Measurements from ENCODE around the gene AMPD1.

AMPD1 gene

GRCh38 chr1:114729782-114730181, 34.4 kb upstream of the AMPD1 start:
- H3K4me1 ChIP-seq (ENCODE audit: control insufficient read depth, low read depth, low read length): no peaks in the 10 kb centered on the region
- peaks cover 2% of the 10 kb centered on the region for H3K79me1 ChIP-seq (ENCODE audit: low read length)
- H3K79me2 ChIP-seq (ENCODE audit: control insufficient read depth, insufficient read depth, low read length): peaks cover 4% of the 10 kb centered on the region
- no peak overlapping the region for H4K8ac ChIP-seq (ENCODE audit: low read depth, low read length)
- DNase-seq: no peak
- no peak overlapping the region for H3K9ac ChIP-seq (ENCODE audit: low read length)
- H3K56ac ChIP-seq (ENCODE audit: low read length): no peak overlapping the region
- no peak overlapping the region for H3K4ac ChIP-seq (ENCODE audit: low read depth, low read length)
- no peak overlapping the region for H2BK15ac ChIP-seq (replicated peaks; ENCODE audit: low read depth)
- no peaks in the 10 kb centered on the region for H3K27me3 ChIP-seq (ENCODE audit: insufficient read depth, low read length, poor library complexity)
- peaks cover 11% of the 10 kb centered on the region for H3K36me3 ChIP-seq (ENCODE audit: control insufficient read depth, insufficient read depth, low read length)
- no peak overlapping the region for H2AK5ac ChIP-seq (ENCODE audit: low read length)
- WGBS (ENCODE audit: extremely low coverage, insufficient coverage, low lambda C conversion rate): no CpG with 5 or more reads among the region's 1 CpG
- H4K5ac ChIP-seq (ENCODE audit: low read length): no peak overlapping the region
- no peak overlapping the region for H3K4me2 ChIP-seq (ENCODE audit: low read length)
- no peak overlapping the region for H2BK120ac ChIP-seq (ENCODE audit: low read depth, low read length)
- no peak overlapping the region for H3K4me3 ChIP-seq (ENCODE audit: low read length)
- no peak overlapping the region for H3K27ac ChIP-seq (ENCODE audit: low read depth, low read length)
- H3K18ac ChIP-seq (ENCODE audit: low read length): no peak overlapping the region
- no peak overlapping the region for H3K23ac ChIP-seq (ENCODE audit: low read length)
- no peak overlapping the region for H2BK5ac ChIP-seq (ENCODE audit: low read length)

- no CpG with 5 or more reads among the region's 2 CpGs for WGBS (ENCODE audit: extremely low coverage, insufficient coverage, low lambda C conversion rate)
- H3K9ac ChIP-seq (ENCODE audit: low read length): no peak overlapping the region
- H2BK5ac ChIP-seq (ENCODE audit: low read length): no peak overlapping the region
- H2BK15ac ChIP-seq (replicated peaks; ENCODE audit: low read depth): no peak overlapping the region
- H3K79me1 ChIP-seq (ENCODE audit: low read length): peaks cover 2% of the 10 kb centered on the region
- no peak overlapping the region for H3K4me2 ChIP-seq (ENCODE audit: low read length)
- no peak overlapping the region for H3K27ac ChIP-seq (ENCODE audit: low read depth, low read length)
- H2AK5ac ChIP-seq (ENCODE audit: low read length): no peak overlapping the region
- no peaks in the 10 kb centered on the region for H3K27me3 ChIP-seq (ENCODE audit: insufficient read depth, low read length, poor library complexity)
- H2BK120ac ChIP-seq (ENCODE audit: low read depth, low read length): no peak overlapping the region
- H3K56ac ChIP-seq (ENCODE audit: low read length): no peak overlapping the region
- H4K8ac ChIP-seq (ENCODE audit: low read depth, low read length): no peak overlapping the region
- H3K4me1 ChIP-seq (ENCODE audit: control insufficient read depth, low read depth, low read length): no peaks in the 10 kb centered on the region
- no peak overlapping the region for H3K4ac ChIP-seq (ENCODE audit: low read depth, low read length)
- no peak overlapping the region for H3K4me3 ChIP-seq (ENCODE audit: low read length)
- no peak overlapping the region for H4K5ac ChIP-seq (ENCODE audit: low read length)
- no peak overlapping the region for H3K23ac ChIP-seq (ENCODE audit: low read length)
- H3K36me3 ChIP-seq (ENCODE audit: control insufficient read depth, insufficient read depth, low read length): peaks cover 10% of the 10 kb centered on the region
- DNase-seq: no peak
- H3K18ac ChIP-seq (ENCODE audit: low read length): no peak overlapping the region
- peaks cover 4% of the 10 kb centered on the region for H3K79me2 ChIP-seq (ENCODE audit: control insufficient read depth, insufficient read depth, low read length)
Measured at GRCh38 chr1:114728553-114728952, 33.2 kb upstream of the AMPD1 start.

GRCh38 chr1:114725230-114725629, 29.9 kb upstream of the AMPD1 start:
- H3K36me3 ChIP-seq (ENCODE audit: control insufficient read depth, insufficient read depth, low read length): peaks cover 9% of the 10 kb centered on the region

GRCh38 chr1:114723915-114724314, 28.6 kb upstream of the AMPD1 start:
- H3K4me3 ChIP-seq (ENCODE audit: low read length): no peak overlapping the region
- WGBS (ENCODE audit: extremely low coverage, insufficient coverage, low lambda C conversion rate): no CpG with 5 or more reads among the region's 1 CpG
- no peak overlapping the region for H3K56ac ChIP-seq (ENCODE audit: low read length)
- no peaks in the 10 kb centered on the region for H3K79me2 ChIP-seq (ENCODE audit: control insufficient read depth, insufficient read depth, low read length)
- DNase-seq: no peak
- no peak overlapping the region for H2BK120ac ChIP-seq (ENCODE audit: low read depth, low read length)
- no peaks in the 10 kb centered on the region for H3K4me1 ChIP-seq (ENCODE audit: control insufficient read depth, low read depth, low read length)
- H3K27ac ChIP-seq (ENCODE audit: low read depth, low read length): no peak overlapping the region
- no peak overlapping the region for H2AK5ac ChIP-seq (ENCODE audit: low read length)
- no peaks in the 10 kb centered on the region for H3K79me1 ChIP-seq (ENCODE audit: low read length)
- peaks cover 10% of the 10 kb centered on the region for H3K36me3 ChIP-seq (ENCODE audit: control insufficient read depth, insufficient read depth, low read length)
- H2BK15ac ChIP-seq (replicated peaks; ENCODE audit: low read depth): no peak overlapping the region
- H3K23ac ChIP-seq (ENCODE audit: low read length): no peak overlapping the region
- H3K4ac ChIP-seq (ENCODE audit: low read depth, low read length): no peak overlapping the region
- no peak overlapping the region for H2BK5ac ChIP-seq (ENCODE audit: low read length)
- H3K18ac ChIP-seq (ENCODE audit: low read length): no peak overlapping the region
- no peak overlapping the region for H4K8ac ChIP-seq (ENCODE audit: low read depth, low read length)
- H3K9ac ChIP-seq (ENCODE audit: low read length): no peak overlapping the region
- H3K27me3 ChIP-seq (ENCODE audit: insufficient read depth, low read length, poor library complexity): no peaks in the 10 kb centered on the region
- no peak overlapping the region for H3K4me2 ChIP-seq (ENCODE audit: low read length)
- no peak overlapping the region for H4K5ac ChIP-seq (ENCODE audit: low read length)

More at GRCh38 chr1:114725230-114725629, 29.9 kb upstream of the AMPD1 start:
- no peak for DNase-seq
- Histone ChIP-seq H3K18ac (ENCODE audit: low read length) (no peak overlapping the region), H3K4me2 (ENCODE audit: low read length) (no peak overlapping the region), H3K4me1 (ENCODE audit: control insufficient read depth, low read depth, low read length) (no peaks in the 10 kb centered on the region), H3K9ac (ENCODE audit: low read length) (no peak overlapping the region), H4K5ac (ENCODE audit: low read length) (no peak overlapping the region), H2AK5ac (ENCODE audit: low read length) (no peak overlapping the region), H3K4ac (ENCODE audit: low read depth, low read length) (no peak overlapping the region), H3K79me2 (ENCODE audit: control insufficient read depth, insufficient read depth, low read length) (no peaks in the 10 kb centered on the region), H3K27me3 (ENCODE audit: insufficient read depth, low read length, poor library complexity) (no peaks in the 10 kb centered on the region), H3K56ac (ENCODE audit: low read length) (no peak overlapping the region), H3K4me3 (ENCODE audit: low read length) (no peak overlapping the region), H3K79me1 (ENCODE audit: low read length) (no peaks in the 10 kb centered on the region), H3K27ac (ENCODE audit: low read depth, low read length) (no peak overlapping the region), H2BK120ac (ENCODE audit: low read depth, low read length) (no peak overlapping the region), H4K8ac (ENCODE audit: low read depth, low read length) (no peak overlapping the region), H3K23ac (ENCODE audit: low read length) (no peak overlapping the region), H2BK5ac (ENCODE audit: low read length) (no peak overlapping the region), H2BK15ac (replicated peaks; ENCODE audit: low read depth) (no peak overlapping the region)
- WGBS (ENCODE audit: extremely low coverage, insufficient coverage, low lambda C conversion rate): no CpG with 5 or more reads among the region's 1 CpG

GRCh38 chr1:114723457-114723856, 28.1 kb upstream of the AMPD1 start:
- H3K4me1 ChIP-seq (ENCODE audit: control insufficient read depth, low read depth, low read length): no peaks in the 10 kb centered on the region
- H3K4me2 ChIP-seq (ENCODE audit: low read length): no peak overlapping the region
- no CpG with 5 or more reads among the region's 1 CpG for whole genome bisulfite sequencing (ENCODE audit: extremely low coverage, insufficient coverage, low lambda C conversion rate)
- H3K18ac ChIP-seq (ENCODE audit: low read length): no peak overlapping the region
- H3K27ac ChIP-seq (ENCODE audit: low read depth, low read length): no peak overlapping the region
- no peak overlapping the region for H2BK5ac ChIP-seq (ENCODE audit: low read length)
- H2BK15ac ChIP-seq (replicated peaks; ENCODE audit: low read depth): no peak overlapping the region
- H3K56ac ChIP-seq (ENCODE audit: low read length): no peak overlapping the region
- H3K36me3 ChIP-seq (ENCODE audit: control insufficient read depth, insufficient read depth, low read length): peaks cover 12% of the 10 kb centered on the region
- H3K4me3 ChIP-seq (ENCODE audit: low read length): no peak overlapping the region
- no peak overlapping the region for H3K4ac ChIP-seq (ENCODE audit: low read depth, low read length)
- H4K8ac ChIP-seq (ENCODE audit: low read depth, low read length): no peak overlapping the region
- H2BK120ac ChIP-seq (ENCODE audit: low read depth, low read length): no peak overlapping the region
- H3K79me2 ChIP-seq (ENCODE audit: control insufficient read depth, insufficient read depth, low read length): no peaks in the 10 kb centered on the region
- DNase-seq: no peak
- H3K79me1 ChIP-seq (ENCODE audit: low read length): no peaks in the 10 kb centered on the region
- H4K5ac ChIP-seq (ENCODE audit: low read length): no peak overlapping the region
- H3K23ac ChIP-seq (ENCODE audit: low read length): no peak overlapping the region
- H3K27me3 ChIP-seq (ENCODE audit: insufficient read depth, low read length, poor library complexity): no peaks in the 10 kb centered on the region
- H3K9ac ChIP-seq (ENCODE audit: low read length): no peak overlapping the region
- no peak overlapping the region for H2AK5ac ChIP-seq (ENCODE audit: low read length)

- no peak overlapping the region for H3K56ac ChIP-seq (ENCODE audit: low read length)
- no peak overlapping the region for H3K4ac ChIP-seq (ENCODE audit: low read depth, low read length)
- H3K4me2 ChIP-seq (ENCODE audit: low read length): no peak overlapping the region
- H3K4me1 ChIP-seq (ENCODE audit: control insufficient read depth, low read depth, low read length): no peaks in the 10 kb centered on the region
- H3K9ac ChIP-seq (ENCODE audit: low read length): no peak overlapping the region
- H3K27ac ChIP-seq (ENCODE audit: low read depth, low read length): no peak overlapping the region
- H2BK15ac ChIP-seq (replicated peaks; ENCODE audit: low read depth): no peak overlapping the region
- H3K36me3 ChIP-seq (ENCODE audit: control insufficient read depth, insufficient read depth, low read length): peaks cover 11% of the 10 kb centered on the region
- H2AK5ac ChIP-seq (ENCODE audit: low read length): no peak overlapping the region
- H4K5ac ChIP-seq (ENCODE audit: low read length): no peak overlapping the region
- peaks cover 10% of the 10 kb centered on the region for H3K79me2 ChIP-seq (ENCODE audit: control insufficient read depth, insufficient read depth, low read length)
- H4K8ac ChIP-seq (ENCODE audit: low read depth, low read length): no peak overlapping the region
- no CpG with 5 or more reads among the region's 4 CpGs for WGBS (ENCODE audit: extremely low coverage, insufficient coverage, low lambda C conversion rate)
- H3K4me3 ChIP-seq (ENCODE audit: low read length): no peak overlapping the region
- no peaks in the 10 kb centered on the region for H3K27me3 ChIP-seq (ENCODE audit: insufficient read depth, low read length, poor library complexity)
- H3K23ac ChIP-seq (ENCODE audit: low read length): no peak overlapping the region
- DNase-seq: no peak
- no peaks in the 10 kb centered on the region for H3K79me1 ChIP-seq (ENCODE audit: low read length)
- no peak overlapping the region for H3K18ac ChIP-seq (ENCODE audit: low read length)
- H2BK120ac ChIP-seq (ENCODE audit: low read depth, low read length): no peak overlapping the region
- H2BK5ac ChIP-seq (ENCODE audit: low read length): no peak overlapping the region
Measured at GRCh38 chr1:114720492-114720891, 25.1 kb upstream of the AMPD1 start.
